ENCODE data around the gene SLC22A16.

DNA sequence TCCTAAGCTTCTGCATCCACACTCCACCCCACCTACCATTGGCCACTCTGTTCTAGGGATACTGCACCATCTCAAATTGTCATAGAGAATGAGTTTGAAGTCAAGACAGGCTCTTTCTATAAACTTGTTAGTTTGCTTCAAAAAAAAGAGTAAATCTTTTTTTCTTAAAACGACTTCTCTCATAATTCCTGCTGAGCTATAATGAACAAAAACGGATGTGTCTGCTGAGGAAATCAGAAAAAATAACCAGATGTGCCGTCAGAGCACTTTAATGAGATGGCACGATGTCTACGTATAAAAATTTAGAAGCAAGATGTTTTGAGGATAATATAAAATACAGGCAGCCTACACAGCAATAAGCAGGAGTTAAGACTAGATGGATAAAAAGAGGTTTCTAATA is 37.1 kb downstream of the SLC22A16 start:
- no peak for TF ChIP-seq EZH2 (IDR thresholded peaks at IDR 0.05; ENCODE audit: borderline replicate concordance)
- no peak for TF ChIP-seq CTCF (IDR thresholded peaks at IDR 0.05; ENCODE audit: poor library complexity)
